ENCODE results near the gene NAALADL1. TPM values are rescaled to one million over a fixed set of nuclear protein-coding genes. Genes with fewer than 3 reads are reported as not detected.

The NAALADL1 gene
- total RNA-seq, 1 donor from 2014 or later = not detected

- Mint-ChIP-seq H3K4me1 (ENCODE audit: unreplicated experiment) (peaks cover 9% of the 10 kb centered on the region), H3K36me3 (ENCODE audit: unreplicated experiment) (no peaks in the 10 kb centered on the region), H3K27ac (ENCODE audit: unreplicated experiment) (no peak within 1 kb of the TSS), H3K9me3 (ENCODE audit: unreplicated experiment) (no peaks in the 10 kb centered on the region), H3K27me3 (ENCODE audit: unreplicated experiment) (peaks cover 2% of the 10 kb centered on the region), H3K4me3 (ENCODE audit: unreplicated experiment) (no peak within 1 kb of the TSS)
- peak; percentile 11 for TF ChIP-seq CTCF (IDR thresholded peaks at IDR 0.05)
- DNase-seq (ENCODE audit: extremely low spot score, unreplicated experiment) = no peak
Measured at GRCh38 chr11:64996710-64997380, 61.5 kb downstream of the NAALADL1 start, which contains the start of gene BATF2. Gene BATF2 (minus strand): TSS chr11:64996971. CDS start chr11:64996914, 57 bp downstream.

GRCh38 chr11:64996327-64996709 is 62.0 kb downstream of the NAALADL1 start:
- Mint-ChIP-seq H3K27me3 (ENCODE audit: unreplicated experiment) (peaks cover 2% of the 10 kb centered on the region), H3K27ac (ENCODE audit: unreplicated experiment) (no peak overlapping the region), H3K4me3 (ENCODE audit: unreplicated experiment) (no peak overlapping the region), H3K36me3 (ENCODE audit: unreplicated experiment) (no peaks in the 10 kb centered on the region), H3K9me3 (ENCODE audit: unreplicated experiment) (no peaks in the 10 kb centered on the region), H3K4me1 (ENCODE audit: unreplicated experiment) (peaks cover 9% of the 10 kb centered on the region)
- no peak for DNase-seq (ENCODE audit: extremely low spot score, unreplicated experiment)
- no peak for TF ChIP-seq CTCF (IDR thresholded peaks at IDR 0.05)

Small RNA genes lying within 50 kb of the gene (microRNA-seq; reads per million reads assigned to microRNA genes)
- gene MIR6879 (ENCODE audit: unreplicated experiment) = 2.2 reads per million

Other genes with a start within 250 kb of the NAALADL1 start
- gene MEN1, start 248.0 kb downstream of the NAALADL1 start, total RNA-seq = 27.1 and 29.2 TPM in 2 replicates
- 0.68 and 1.7 TPM in 2 replicates for gene CDC42BPG, start 213.9 kb downstream of the NAALADL1 start, total RNA-seq
- gene EHD1, start 179.9 kb downstream of the NAALADL1 start, total RNA-seq = 57.4 and 61.0 TPM in 2 replicates
- gene ATG2A, start 141.3 kb downstream of the NAALADL1 start, total RNA-seq = 23.6 and 28.7 TPM in 2 replicates
- 21.3 and 26.8 TPM in 2 replicates for gene PPP2R5B, start 133.9 kb downstream of the NAALADL1 start, total RNA-seq
- not detected in 2 replicates for gene GPHA2, start 122.7 kb downstream of the NAALADL1 start, total RNA-seq
- not detected in 2 replicates for gene MAJIN, start 86.4 kb downstream of the NAALADL1 start, total RNA-seq
- gene BATF2, start 61.6 kb downstream of the NAALADL1 start, total RNA-seq = not detected in 2 replicates
- 118 and 124 TPM in 2 replicates for gene ARL2, start 44.4 kb downstream of the NAALADL1 start, total RNA-seq
- 26.9 and 30.0 TPM in 2 replicates for gene SNX15, start 31.1 kb downstream of the NAALADL1 start, total RNA-seq
- 15.0 and 15.6 TPM in 2 replicates for gene SAC3D1, start 17.3 kb downstream of the NAALADL1 start, total RNA-seq
- 6.0 and 7.1 TPM in 2 replicates for gene CDCA5, start 25.5 kb upstream of the NAALADL1 start, total RNA-seq
- 49.5 and 55.3 TPM in 2 replicates for gene ZFPL1, start 25.7 kb upstream of the NAALADL1 start, total RNA-seq
- gene VPS51, start 37.7 kb upstream of the NAALADL1 start, total RNA-seq = 122 and 127 TPM in 2 replicates
- gene TM7SF2, start 53.3 kb upstream of the NAALADL1 start, total RNA-seq = 13.6 and 18.3 TPM in 2 replicates
- gene ZNHIT2, start 59.1 kb upstream of the NAALADL1 start, total RNA-seq = 9.0 and 9.8 TPM in 2 replicates
- gene FAU, start 63.6 kb upstream of the NAALADL1 start, total RNA-seq = 734 and 738 TPM in 2 replicates
- gene MRPL49, start 63.8 kb upstream of the NAALADL1 start, total RNA-seq = 41.0 and 43.5 TPM in 2 replicates
- 53.6 and 57.1 TPM in 2 replicates for gene SYVN1, start 76.0 kb upstream of the NAALADL1 start, total RNA-seq
- gene SPDYC, start 111.7 kb upstream of the NAALADL1 start, total RNA-seq = not detected in 2 replicates
- 154 and 155 TPM in 2 replicates for gene CAPN1, start 123.4 kb upstream of the NAALADL1 start, total RNA-seq
- gene POLA2, start 203.4 kb upstream of the NAALADL1 start, total RNA-seq = 5.9 and 9.3 TPM in 2 replicates

All from osteocyte (in vitro differentiated cells).